Anterior cingulate cortex (tissue), 58 donors: ENCODE data around the gene OSBPL7.

Source experiments
- DNase-seq, 58 donors: peaks; one replicate each; lab custom pipeline; 2025; lab: John Stamatoyannopoulos, UW

Gene OSBPL7

GRCh38 chr17:47830396-47831002 is 8.9 kb upstream of the OSBPL7 start:
- no peak for DNase-seq

DNA sequence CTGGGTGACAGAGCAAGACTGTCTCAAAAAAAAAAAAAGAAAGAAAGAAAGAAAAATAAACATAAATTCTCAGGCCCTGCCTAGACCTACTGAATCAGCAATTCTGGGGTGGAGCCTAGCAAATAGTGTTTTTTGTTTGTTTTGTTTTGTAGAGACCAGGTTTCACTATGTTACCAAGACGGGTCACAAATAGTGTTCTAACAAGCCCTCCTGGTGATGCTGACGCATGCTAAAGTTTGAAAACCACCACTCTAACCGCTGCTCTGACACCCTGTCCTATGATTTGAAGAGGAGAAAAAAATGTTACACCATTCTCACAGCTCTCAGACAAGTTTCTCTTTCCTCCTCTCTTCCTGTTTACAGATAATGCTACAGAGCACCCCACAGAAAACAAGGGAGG is 8.3 kb upstream of the OSBPL7 start:
- DNase-seq: no peak

GRCh38 chr17:47823519-47823918 is 1.9 kb upstream of the OSBPL7 start:
- no peak for DNase-seq

DNA sequence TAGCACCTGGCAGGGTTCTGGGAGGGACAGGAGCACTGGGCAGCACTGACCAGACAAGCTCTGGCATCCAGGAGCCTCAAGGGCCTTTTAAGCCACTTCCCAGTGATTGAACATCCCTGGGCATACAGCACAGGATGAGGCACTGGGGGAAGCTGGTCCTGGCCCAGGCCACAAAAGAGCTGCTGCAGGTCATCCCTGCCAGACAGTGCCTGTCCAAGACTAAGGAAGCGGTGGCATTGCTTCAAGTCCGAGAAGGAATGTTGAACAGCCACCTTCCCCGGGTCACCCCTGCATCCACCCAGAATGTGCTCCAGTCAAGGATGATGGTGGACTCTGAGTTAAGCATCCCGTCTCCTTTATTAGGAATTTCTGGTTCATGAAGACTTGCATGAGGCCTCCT is 1.2 kb upstream of the OSBPL7 start:
- DNase-seq: no peak

DNA sequence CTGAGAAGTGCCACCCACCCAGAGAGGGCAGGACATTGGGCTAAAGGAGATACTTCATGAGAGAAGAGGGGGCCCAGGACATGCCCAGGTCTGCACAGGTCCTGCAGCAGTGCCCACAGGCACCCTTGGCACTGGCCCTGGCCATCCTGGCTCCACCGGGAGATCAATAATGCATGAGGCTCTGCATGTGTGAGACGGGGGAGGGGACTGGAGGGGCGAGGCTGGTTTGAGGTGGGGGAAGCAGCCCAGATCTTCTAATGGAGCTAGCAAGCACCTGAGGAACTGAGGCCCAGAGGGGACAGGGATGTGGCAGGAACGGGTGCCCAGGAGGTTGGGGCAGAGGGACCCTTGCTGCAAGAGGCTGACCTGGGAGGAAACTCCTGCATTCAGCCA is 567 bp downstream of the OSBPL7 start:
- DNase-seq: no peak

- no peak for DNase-seq
These were observed 1.4 kb downstream of the OSBPL7 start for GRCh38 chr17:47820033-47820789.

DNA sequence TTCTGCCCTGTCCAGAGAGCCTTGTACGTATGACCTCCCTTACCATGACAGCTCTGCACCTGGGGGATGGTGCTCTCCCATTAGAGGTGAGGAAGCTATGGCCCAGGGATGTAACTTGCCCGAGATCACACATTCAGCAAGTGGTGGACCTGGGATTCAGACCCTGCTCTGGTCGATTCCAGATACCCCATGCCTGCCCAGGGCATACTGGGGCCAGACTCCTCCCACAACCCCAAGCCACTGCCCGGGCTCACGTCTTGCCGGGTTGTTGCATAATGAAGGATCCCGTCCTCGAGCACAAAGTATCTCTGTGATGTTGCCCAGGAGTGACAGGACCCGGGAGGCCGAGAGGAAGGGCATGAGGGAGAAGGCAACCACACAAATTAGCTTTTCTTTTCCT is 2.1 kb downstream of the OSBPL7 start:
- DNase-seq: no peak

DNA sequence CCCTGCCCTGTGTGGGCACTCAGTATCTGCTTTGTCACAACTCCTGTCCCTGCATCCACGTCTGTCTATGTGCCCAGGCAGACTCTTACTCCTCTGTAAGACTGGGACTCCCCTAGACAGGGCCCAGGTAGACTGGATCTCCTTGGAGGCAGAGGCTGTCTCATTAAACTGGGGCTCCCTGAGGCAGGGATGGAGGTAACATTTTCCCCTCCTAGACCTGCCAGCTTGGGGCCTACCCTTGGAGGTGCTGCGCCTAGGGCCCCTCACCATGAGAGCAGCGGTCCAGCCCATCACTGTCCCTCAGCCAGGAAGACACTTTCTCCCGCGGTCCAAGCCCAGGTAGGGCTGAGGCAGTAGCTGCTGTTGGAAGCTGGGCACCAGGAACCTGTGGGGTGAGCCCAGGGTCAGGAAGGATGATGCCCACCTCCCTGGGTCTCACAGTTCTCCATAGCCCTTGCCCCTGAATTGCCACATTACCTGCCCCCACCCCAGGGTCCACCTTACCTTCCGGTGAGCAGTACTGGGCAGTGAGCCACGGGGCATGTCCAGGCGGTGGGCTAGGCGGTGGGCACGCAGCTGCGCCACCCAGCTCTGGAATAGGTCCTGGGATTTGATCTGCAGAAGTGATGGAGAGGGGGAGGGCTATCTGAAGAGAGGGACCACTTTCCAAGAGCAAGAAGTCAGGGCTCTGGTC is 3.4 kb downstream of the OSBPL7 start:
- DNase-seq: no peak

GRCh38 chr17:47816947-47817346 is 4.6 kb downstream of the OSBPL7 start:
- DNase-seq: no peak

DNA sequence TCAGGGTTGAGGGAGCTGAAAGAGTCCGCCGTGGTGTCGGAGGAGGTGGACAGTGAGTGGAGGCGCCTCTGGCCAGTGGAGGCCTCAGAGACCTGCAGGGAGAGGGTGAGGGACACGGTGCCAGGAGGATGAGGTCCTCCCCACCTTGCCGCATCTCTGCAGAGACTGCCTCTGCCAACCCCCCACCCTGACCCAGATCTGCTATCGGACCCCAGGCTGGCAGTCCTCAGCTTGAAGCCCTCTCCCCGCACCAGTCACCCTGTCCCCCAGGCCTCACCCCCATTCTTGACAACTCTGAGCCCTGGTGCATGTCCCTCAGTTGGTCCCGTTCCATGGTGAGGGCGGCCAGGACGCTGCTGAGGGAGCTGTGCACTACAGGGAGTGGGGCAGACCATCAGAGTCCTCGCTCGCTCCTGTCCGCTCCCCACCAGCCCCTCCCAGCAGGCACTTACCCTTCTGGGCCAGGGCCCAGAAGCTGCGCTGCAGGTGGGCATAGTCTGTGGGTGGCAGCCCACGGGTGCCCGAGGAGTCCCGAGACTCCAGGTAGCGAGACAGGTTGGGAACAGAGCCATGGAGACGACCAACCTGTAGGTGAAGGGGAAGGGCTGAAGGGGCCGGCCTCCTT is 5.4 kb downstream of the OSBPL7 start:
- DNase-seq: no peak

DNA sequence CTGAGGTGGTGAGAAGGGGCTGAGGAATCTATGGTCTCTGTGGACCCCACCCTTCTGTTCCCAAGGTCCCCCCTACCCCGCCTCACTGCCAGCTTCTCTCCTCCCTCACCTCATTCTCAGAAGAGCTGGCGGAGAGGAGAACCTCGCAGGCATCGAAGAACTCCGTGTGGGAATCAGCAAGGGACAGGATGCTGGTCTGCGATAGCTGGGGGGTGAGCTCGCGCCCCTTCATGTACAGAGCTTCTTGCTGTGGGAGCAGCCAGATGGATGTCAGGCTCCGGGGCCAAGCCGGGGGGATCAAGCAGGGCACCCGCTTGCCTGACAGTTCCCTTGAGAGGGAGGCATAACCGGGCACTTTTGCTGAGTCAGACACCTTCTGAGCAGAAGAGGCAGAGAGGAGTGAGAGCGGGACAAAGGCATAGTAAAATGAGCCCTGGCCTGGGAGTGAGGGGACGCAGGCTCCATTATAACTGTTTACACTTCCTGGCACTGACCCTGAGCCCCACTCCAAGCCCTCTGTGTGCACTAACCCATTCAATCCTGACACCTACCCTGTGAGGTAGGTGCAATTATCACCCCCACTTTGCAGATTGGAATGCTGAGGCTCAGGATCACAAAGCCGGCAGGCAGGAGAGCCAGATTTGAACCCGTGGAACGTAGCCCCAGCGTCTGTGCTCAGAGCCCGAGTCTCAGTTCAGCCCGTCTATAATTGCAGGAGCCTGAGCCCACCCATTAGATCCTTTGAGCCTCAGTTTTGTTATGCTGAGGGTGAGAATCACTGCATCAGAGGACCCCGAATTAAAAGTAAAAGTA is 6.3 kb downstream of the OSBPL7 start:
- DNase-seq: no peak

GRCh38 chr17:47813512-47814031 is 8.0 kb downstream of the OSBPL7 start:
- DNase-seq: no peak

DNA sequence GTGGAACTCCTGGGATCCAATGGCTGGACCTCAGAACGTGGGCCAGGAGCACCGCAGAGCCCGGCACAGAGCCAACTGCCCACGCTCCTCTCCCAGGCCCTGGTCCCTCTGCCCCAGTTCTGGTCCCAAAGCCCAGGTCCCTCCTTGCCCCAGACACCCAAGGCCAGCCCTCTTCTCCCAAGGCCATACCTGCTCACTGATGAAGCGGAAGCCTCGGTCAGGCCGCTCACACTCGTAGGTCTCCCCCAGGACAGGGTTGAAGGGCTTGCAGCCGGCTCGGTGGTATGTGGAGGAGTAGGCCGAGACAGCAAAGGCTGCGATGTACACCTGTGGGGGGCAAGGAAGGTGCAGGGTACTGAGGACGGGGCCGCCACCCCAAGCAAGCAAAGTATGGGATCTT is 8.5 kb downstream of the OSBPL7 start:
- no peak for DNase-seq

GRCh38 chr17:47812146-47812920 is 9.3 kb downstream of the OSBPL7 start:
- no peak for DNase-seq

GRCh38 chr17:47811709-47812108 is 9.9 kb downstream of the OSBPL7 start:
- no peak for DNase-seq

DNA sequence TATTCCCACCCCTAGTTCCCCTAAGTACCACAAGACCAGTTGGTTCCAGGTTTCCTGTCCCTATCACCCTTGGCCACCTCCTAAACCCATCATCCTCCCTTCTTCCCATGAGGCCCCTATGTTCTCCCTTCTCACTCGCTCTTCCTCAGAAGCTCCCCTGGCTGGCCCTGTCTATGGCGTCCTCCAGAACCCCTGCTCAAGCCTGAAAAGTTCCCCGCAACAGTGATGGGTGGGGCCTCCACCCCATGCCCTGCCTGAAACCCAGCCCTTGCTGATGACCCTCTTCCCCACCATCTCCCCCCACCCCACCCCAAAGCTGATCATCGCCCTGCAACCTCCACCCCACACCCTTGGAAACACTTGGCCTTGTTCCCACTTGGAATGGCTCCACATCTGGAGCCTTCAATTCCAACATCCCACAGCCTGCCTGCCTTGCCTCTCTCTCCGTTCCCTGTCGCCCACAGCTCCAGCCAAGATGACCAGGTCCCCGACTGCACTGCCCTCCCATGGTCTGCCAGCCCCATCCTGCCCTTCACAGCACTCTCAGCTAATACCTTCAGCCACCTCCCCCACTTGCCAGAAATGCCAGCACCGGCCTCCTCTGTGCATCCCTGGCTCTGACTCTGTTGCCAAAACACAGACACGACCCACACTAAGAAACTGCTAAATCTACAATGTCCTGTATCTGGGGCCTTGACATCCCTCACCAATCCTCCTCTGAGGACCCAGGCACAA is 10.5 kb downstream of the OSBPL7 start:
- DNase-seq: no peak

GRCh38 chr17:47810200-47810821 is 11.3 kb downstream of the OSBPL7 start:
- DNase-seq: no peak

DNA sequence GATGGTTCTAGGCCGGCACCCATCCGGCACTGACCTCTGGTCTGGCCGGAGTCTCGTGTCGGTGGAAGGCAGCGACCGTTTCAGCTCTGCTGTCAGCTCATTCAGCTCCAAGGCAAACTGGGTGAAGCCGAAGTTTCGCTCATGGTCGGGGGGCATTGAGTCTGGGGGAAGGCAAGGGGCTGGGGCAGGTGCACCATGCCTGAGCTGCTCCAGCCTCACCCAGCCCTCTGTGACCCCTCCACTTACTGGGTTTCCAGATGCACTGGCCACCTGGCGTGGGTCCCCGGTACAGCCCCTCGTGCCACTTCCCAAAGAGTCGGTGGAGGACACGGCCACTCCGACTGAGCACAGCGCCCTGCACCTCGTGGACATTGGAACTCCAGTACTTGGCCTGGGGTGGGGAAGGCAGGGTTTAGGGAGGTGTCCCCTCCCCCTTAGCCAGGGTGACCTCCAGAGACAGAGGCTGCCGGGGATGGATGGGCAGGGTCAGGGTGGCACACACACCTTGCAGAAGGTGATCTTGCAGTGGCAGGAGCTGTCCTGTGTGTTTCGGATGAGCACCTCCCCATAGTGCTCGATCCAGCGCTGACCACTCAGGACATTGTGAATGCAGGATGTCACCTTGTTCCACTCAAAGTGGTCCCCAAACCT is 12.6 kb downstream of the OSBPL7 start:
- DNase-seq: no peak
